ENCODE results near the gene FBN2.

DNA sequence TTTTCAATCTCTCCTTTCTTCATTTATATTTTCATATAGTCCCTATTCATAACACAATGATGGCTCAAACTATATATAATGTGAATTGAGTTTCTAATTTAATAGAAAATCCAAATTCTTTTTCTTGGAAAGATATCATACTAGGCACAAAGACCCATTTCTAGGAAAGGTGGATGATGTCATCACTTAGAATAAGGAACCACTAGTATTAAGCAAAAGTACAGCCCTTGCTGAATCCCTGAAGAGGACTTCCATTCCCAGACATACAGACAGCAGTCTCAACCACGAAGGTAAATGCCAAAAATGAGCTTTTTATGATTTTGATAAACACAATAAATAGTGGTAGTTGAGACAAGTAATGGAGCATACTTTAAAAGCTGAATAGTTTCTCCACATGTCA is 210.0 kb downstream of the FBN2 start:
- TF ChIP-seq, protein P1, sequence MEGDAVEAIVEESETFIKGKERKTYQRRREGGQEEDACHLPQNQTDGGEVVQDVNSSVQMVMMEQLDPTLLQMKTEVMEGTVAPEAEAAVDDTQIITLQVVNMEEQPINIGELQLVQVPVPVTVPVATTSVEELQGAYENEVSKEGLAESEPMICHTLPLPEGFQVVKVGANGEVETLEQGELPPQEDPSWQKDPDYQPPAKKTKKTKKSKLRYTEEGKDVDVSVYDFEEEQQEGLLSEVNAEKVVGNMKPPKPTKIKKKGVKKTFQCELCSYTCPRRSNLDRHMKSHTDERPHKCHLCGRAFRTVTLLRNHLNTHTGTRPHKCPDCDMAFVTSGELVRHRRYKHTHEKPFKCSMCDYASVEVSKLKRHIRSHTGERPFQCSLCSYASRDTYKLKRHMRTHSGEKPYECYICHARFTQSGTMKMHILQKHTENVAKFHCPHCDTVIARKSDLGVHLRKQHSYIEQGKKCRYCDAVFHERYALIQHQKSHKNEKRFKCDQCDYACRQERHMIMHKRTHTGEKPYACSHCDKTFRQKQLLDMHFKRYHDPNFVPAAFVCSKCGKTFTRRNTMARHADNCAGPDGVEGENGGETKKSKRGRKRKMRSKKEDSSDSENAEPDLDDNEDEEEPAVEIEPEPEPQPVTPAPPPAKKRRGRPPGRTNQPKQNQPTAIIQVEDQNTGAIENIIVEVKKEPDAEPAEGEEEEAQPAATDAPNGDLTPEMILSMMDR (IDR thresholded peaks at IDR 0.05), result no peak
- TF ChIP-seq EP300 (IDR thresholded peaks at IDR 0.05), result no peak

Measured in esophagus muscularis mucosa (tissue), 3 donors.